Stimulated activated naive B cell treated with anti-CD40 and anti-IgM and Interleukin-4, amounts not matched to agents 10 μg/mL and 1 μg/mL and 100 μg/mL, for 72 hours (primary cell): Measurements from ENCODE around the gene ZDHHC3.
A peak's percentile ranks its signal among the peaks of the same experiment; 100 is the strongest.

Experiments
- ATAC-seq, 2 donors: fragments of 150-1000 bp; cut with Tn5 transposase; replicated peaks; 2 replicates each; pipeline ENCODE4 v1.10.0; 2021; ENCODE audit warnings: moderate library complexity in 1 of 2
- DNase-seq: peaks from one replicate; pipeline ENCODE4 v3.0.0; 2021
- H3K27ac Mint-ChIP-seq: one replicate; pipeline ENCODE4 v1.8.0; 2022; ENCODE audit warnings: mild to moderate bottlenecking, mixed read lengths
- H3K27me3 Mint-ChIP-seq, 2 donors: one replicate each; pipeline ENCODE4 v1.8.0; 2022; ENCODE audit warnings: mixed read lengths in 2 of 2
- H3K36me3 Mint-ChIP-seq, 2 donors: one replicate each; pipeline ENCODE4 v1.8.0; 2022; ENCODE audit warnings: mixed read lengths in 2 of 2, mild to moderate bottlenecking in 1 of 2
- H3K4me1 Mint-ChIP-seq, 2 donors: one replicate each; pipeline ENCODE4 v1.8.0; 2022; ENCODE audit warnings: mixed read lengths in 2 of 2, mild to moderate bottlenecking in 1 of 2
- H3K4me3 Mint-ChIP-seq, 2 donors: one replicate each; pipeline ENCODE4 v1.8.0; 2022; ENCODE audit warnings: mild to moderate bottlenecking in 2 of 2, mixed read lengths in 2 of 2, moderate library complexity in 1 of 2
- H3K9me3 Mint-ChIP-seq, 2 donors: one replicate each; pipeline ENCODE4 v1.8.0; 2022; ENCODE audit warnings: mixed read lengths in 2 of 2, mild to moderate bottlenecking in 1 of 2

Gene ZDHHC3

DNA sequence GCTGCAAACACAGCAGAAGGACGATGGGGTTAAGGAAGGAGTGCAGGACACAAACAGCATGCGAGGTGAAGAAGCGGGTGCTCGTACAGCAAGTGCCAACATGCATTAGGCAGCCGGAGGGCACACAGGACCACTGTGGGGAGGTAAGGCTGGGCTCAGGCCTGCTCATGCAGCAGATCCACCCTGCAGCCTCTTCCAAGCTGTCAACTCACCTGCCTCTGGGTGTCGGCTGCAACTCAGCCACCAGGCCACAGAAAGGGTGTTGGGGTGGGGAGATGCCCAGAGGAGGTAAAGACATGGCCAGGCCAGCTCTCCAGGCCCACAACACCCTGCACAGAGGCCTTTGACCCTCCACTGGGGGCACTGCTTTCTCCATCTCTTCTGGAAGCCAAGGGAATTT, 57.4 kb downstream of the ZDHHC3 start:
- peaks cover 0 to 2% of the 10 kb centered on the region in 2 donors for H3K4me1 Mint-ChIP-seq
- no peak for ATAC-seq
- H3K27me3 Mint-ChIP-seq: no peaks in the 10 kb centered on the region
- H3K9me3 Mint-ChIP-seq: no peaks in the 10 kb centered on the region
- no peak for DNase-seq
- H3K27ac Mint-ChIP-seq: no peak overlapping the region
- H3K4me3 Mint-ChIP-seq: no peak overlapping the region
- H3K36me3 Mint-ChIP-seq: peaks cover 24 to 48% of the 10 kb centered on the region in 2 donors

DNA sequence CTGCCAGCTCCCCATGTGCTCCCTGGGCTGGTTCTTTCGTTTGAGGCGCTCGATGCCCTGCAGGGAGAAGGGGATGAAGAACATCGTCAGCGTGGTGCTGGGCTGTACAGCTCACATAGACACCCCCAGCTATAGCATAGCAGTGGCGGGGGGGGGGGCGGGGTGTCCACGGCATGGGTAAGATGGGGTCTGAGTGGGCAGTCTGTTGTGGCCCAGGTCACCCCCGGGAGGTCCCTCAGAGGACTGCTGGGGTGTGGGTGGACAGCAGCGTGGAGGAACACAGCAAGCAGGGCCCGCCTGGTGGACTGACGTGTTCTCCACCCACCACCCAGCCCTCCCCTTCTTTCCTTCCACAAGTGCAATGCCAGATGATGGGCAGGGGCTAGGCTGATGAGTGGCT, 57.9 kb downstream of the ZDHHC3 start:
- no peak for ATAC-seq
- no peak overlapping the region for H3K4me3 Mint-ChIP-seq

DNA sequence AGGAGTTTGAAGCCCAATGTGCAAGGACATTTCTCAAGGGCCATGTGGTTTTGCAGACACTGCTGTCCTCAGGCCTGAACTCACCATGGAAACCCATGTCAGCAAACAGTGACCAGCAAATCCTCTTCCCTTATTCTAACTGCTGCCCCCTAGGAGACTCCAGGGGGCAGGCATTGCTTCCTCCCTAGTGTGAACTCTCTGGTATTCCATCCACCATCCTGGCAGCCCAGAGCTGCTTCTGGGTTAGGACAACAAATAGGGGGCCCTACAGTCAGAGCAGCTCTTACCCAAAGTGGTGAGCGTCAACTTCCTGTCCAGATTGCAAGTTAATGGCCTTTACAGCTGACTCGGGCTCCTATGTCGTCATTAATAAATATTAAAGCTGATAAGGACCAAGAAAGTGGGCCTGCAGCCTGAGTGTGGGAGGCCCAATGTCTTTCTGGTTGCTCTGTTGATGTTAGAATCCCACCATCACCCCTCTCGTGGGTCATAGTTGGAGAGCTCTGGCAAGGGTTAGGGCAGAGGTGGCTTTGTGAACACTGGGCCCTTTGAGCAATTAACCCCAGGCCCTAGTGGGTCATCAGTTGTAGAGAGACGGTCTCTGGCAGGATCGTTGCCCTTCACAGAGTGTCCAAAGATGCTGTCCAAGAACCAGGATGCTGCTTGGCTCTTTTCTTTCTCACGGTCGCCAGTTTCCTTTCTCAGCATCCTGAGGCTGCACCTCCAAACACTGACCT, 60.1 kb downstream of the ZDHHC3 start:
- no peak for DNase-seq
- ATAC-seq: no peak
- Mint-ChIP-seq H3K4me3 (no peak overlapping the region), H3K36me3 (peaks cover 14 to 37% of the 10 kb centered on the region in 2 donors), H3K9me3 (no peaks in the 10 kb centered on the region), H3K4me1 (peaks cover 0 to 2% of the 10 kb centered on the region in 2 donors), H3K27me3 (peaks cover 0 to 7% of the 10 kb centered on the region in 2 donors), H3K27ac (no peak overlapping the region)

More for the DNA sequence above, 57.9 kb downstream of the ZDHHC3 start:
- DNase-seq: no peak
- Mint-ChIP-seq H3K9me3 (no peaks in the 10 kb centered on the region), H3K27me3 (no peaks in the 10 kb centered on the region), H3K27ac (no peak overlapping the region), H3K36me3 (peaks cover 21 to 46% of the 10 kb centered on the region in 2 donors), H3K4me1 (peaks cover 0 to 2% of the 10 kb centered on the region in 2 donors)

DNA sequence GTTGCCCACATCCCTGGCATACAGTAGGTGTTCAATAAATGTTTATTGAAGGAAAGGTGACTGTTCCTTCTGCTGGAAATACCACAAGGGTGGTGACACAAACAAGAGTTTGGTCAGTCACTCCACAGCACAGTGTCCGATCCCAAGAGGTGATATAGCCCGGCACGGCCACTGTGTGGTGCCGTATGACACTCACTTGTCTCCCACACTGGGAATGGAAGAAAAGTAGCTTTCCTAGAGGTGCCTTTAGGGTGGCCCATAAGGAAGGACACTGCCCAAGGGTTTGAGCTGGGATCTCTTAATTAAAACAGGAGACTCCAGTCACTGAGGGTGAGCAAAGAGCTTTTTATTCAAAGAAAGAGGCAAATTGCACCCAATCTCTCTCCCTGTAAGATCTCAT, 61.0 kb downstream of the ZDHHC3 start:
- H3K4me1 Mint-ChIP-seq: peaks cover 0 to 2% of the 10 kb centered on the region in 2 donors
- no peaks in the 10 kb centered on the region for H3K9me3 Mint-ChIP-seq
- DNase-seq: no peak
- peaks cover 9 to 10% of the 10 kb centered on the region in 2 donors for H3K27me3 Mint-ChIP-seq
- ATAC-seq: no peak
- peaks cover 14 to 29% of the 10 kb centered on the region in 2 donors for H3K36me3 Mint-ChIP-seq
- H3K27ac Mint-ChIP-seq: no peak overlapping the region
- H3K4me3 Mint-ChIP-seq: no peak overlapping the region

DNA sequence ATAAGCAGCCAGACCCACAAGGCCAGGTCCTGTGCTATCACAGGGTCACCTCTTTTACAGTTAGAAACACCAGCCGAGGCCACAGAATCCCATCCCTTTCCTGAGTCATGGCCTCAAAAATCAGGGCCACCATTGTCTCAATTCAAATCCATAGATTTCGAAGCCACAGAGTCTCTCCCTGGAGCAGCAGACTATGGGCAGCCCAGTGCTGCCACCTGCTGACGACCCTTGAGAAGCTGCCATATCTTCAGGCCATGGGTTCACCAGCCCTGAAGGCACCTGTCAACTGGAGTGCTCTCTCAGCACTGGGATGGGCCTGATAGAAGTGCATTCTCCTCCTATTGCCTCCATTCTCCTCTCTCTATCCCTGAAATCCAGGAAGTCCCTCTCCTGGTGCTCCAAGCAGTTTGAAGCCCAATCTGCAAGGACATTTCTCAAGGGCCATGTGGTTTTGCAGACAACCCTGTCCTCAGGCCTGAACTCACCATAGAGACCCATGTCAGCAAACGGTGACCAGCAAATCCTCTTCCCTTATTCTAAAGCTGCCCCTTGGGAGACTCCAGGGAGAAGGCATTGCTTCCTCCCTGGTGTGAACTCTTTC, 62.0 kb downstream of the ZDHHC3 start:
- peaks cover 0 to 2% of the 10 kb centered on the region in 2 donors for H3K4me1 Mint-ChIP-seq
- H3K27me3 Mint-ChIP-seq: peaks cover 10 to 17% of the 10 kb centered on the region in 2 donors
- DNase-seq: peak; percentile 41
- H3K36me3 Mint-ChIP-seq: peaks cover 14 to 24% of the 10 kb centered on the region in 2 donors
- no peak overlapping the region for H3K27ac Mint-ChIP-seq
- H3K4me3 Mint-ChIP-seq: no peak overlapping the region
- ATAC-seq: peak; percentile 85 to 88
- H3K9me3 Mint-ChIP-seq: no peaks in the 10 kb centered on the region

DNA sequence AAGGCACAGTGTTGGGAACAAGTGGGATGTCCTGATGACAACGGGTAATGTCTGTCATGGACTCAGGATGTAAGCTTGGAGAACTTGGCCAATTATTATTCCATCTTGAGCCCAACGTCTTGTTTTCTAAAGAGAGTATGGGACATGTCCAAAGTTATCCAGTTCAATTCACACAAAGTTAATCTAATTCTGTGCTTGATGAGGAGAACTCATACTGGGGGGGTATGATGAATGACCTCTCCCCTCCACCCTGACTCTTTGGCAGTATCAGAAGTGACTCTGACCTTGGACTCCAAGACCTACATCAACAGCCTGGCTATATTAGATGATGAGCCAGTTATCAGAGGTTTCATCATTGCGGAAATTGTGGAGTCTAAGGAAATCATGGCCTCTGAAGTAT, 65.3 kb downstream of the ZDHHC3 start:
- H3K27me3 Mint-ChIP-seq: peaks cover 19 to 24% of the 10 kb centered on the region in 2 donors
- H3K4me3 Mint-ChIP-seq: no peak overlapping the region
- H3K9me3 Mint-ChIP-seq: peaks cover 3 to 8% of the 10 kb centered on the region in 2 donors
- DNase-seq: no peak
- H3K4me1 Mint-ChIP-seq: peaks cover 0 to 2% of the 10 kb centered on the region in 2 donors
- no peak overlapping the region for H3K27ac Mint-ChIP-seq
- no peak for ATAC-seq
- peaks cover 0 to 5% of the 10 kb centered on the region in 2 donors for H3K36me3 Mint-ChIP-seq

DNA sequence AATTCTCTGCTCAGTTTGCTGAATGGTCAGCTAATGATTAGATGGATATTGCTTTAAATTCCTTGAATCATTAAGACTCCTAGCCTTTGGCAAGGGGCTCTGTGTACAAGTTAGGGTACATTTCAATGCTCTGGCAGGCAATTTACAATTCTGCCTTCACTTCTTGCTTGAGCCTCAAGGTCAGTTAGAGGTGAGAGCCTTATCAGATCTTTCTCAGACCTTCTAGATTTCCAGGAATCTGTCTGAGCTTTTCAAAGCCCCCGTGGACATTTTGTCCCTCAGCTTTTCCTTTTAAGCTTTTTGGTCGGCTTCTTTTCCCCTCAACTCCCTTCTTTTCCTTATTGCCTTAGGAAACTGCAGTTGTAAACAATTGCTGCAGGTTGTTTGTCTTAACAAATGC, 66.9 kb downstream of the ZDHHC3 start:
- Mint-ChIP-seq H3K4me3 (no peak overlapping the region), H3K27me3 (peaks cover 19 to 24% of the 10 kb centered on the region in 2 donors), H3K4me1 (peaks cover 0 to 2% of the 10 kb centered on the region in 2 donors), H3K9me3 (peaks cover 3 to 8% of the 10 kb centered on the region in 2 donors), H3K36me3 (peaks cover 0 to 4% of the 10 kb centered on the region in 2 donors), H3K27ac (no peak overlapping the region)
- no peak for ATAC-seq
- no peak for DNase-seq

DNA sequence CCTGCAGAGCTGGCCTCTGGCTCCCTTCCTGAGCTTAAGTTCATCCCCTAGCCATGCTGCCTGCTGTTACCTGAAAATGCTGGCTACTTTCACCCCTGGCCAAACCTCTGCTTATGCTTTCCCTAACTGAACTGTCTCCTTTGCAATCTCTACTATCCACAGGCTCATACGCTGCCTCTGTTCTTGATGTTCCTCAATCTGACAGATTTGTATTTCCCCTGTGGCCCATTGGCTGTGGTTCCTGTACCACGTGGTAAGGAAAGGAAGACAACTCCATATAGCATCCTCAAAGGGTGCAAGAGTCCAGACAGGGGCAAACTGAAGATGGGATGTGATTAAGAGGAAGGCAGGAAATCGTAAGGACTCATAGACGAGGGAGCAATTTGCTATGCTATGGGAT, 68.4 kb downstream of the ZDHHC3 start:
- no peak for DNase-seq
- Mint-ChIP-seq H3K27ac (no peak overlapping the region), H3K27me3 (peaks cover 23 to 24% of the 10 kb centered on the region in 2 donors), H3K4me1 (no peaks in the 10 kb centered on the region), H3K36me3 (peaks cover 0 to 4% of the 10 kb centered on the region in 2 donors), H3K4me3 (no peak overlapping the region), H3K9me3 (peaks cover 3 to 8% of the 10 kb centered on the region in 2 donors)
- ATAC-seq: no peak

DNA sequence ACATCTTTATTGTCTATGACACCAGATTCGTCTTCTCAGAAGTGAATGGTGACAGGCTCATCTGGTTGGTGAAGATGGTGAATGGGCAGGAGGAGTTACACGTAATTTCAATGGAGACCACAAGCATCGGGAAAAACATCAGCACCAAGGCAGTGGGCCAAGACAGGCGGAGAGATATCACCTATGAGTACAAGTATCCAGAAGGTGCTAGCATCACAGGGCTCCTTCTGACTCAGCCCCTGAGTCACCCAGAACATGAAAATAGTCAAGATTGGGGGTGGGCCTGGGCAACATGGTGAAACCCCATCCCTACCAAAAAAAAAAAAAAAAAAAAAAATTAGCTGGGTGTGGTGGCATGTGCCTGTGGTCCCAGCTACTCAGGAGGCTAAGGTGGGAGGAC, 69.0 kb downstream of the ZDHHC3 start:
- no peak overlapping the region for H3K27ac Mint-ChIP-seq
- peaks cover 24 to 25% of the 10 kb centered on the region in 2 donors for H3K27me3 Mint-ChIP-seq
- H3K4me3 Mint-ChIP-seq: no peak overlapping the region
- H3K36me3 Mint-ChIP-seq: peaks cover 0 to 4% of the 10 kb centered on the region in 2 donors
- ATAC-seq: no peak
- H3K9me3 Mint-ChIP-seq: peaks cover 3 to 8% of the 10 kb centered on the region in 2 donors
- no peaks in the 10 kb centered on the region for H3K4me1 Mint-ChIP-seq
- no peak for DNase-seq

DNA sequence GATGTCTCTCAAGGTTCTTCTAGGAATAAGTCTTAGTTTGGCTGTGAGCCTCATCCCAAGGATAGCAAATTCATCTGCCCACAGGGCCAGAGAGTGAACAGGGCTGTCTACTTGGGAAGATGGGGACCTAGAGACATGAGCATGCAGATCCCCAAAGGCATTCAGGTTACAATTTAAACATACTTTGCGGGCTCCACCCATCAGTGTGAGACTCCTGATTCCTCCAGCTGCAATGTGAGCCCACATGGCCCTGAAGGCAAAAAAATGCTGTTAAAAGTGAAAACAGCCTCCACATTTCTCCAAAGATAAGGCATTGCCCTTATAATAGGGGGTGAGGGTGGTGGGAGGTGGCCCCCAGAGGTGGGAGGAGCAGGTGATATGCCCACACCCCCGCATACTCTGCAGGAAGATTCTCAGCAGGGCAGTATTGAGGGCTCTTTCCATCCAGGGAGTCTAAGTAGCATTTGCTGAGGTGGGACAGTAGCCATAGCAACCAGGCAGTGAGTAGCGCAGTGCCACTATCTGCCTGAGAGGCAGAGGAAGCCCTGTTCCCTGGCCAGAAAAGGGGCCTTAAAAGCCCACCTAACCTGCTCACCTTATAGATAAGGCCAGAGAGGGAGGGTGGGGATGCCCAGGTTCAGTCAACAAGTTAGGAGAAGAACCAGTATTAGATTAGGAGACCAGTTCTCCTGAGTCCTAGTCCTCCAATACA, 70.4 kb downstream of the ZDHHC3 start:
- H3K27ac Mint-ChIP-seq: no peak overlapping the region

DNA sequence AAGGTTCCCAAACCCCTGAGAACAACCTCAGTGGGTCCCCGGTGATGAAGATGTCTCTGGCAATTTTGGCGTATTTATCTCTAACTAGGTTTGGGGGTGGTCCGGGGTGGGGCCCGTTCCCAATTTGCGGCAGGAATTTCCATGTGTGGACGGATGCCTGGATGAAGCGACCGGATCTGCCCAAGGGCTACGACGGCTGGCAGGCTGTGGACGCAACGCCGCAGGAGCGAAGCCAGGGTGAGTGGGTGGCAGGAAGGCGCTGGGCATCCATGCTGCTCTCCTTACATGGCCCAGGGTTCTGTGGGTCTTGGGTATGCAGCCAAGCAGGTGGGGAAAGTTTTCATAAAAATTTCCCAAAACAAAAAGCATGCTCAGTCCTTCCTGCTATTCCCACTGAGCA, 72.2 kb downstream of the ZDHHC3 start:
- ATAC-seq: no peak
- no peak overlapping the region for H3K27ac Mint-ChIP-seq
- H3K36me3 Mint-ChIP-seq: peaks cover 0 to 4% of the 10 kb centered on the region in 2 donors
- no peak for DNase-seq
- H3K27me3 Mint-ChIP-seq: peaks cover 31 to 35% of the 10 kb centered on the region in 2 donors
- peaks cover 3 to 8% of the 10 kb centered on the region in 2 donors for H3K9me3 Mint-ChIP-seq
- H3K4me3 Mint-ChIP-seq: no peak overlapping the region
- no peaks in the 10 kb centered on the region for H3K4me1 Mint-ChIP-seq

More for the DNA sequence above, 70.4 kb downstream of the ZDHHC3 start:
- peaks cover 0 to 4% of the 10 kb centered on the region in 2 donors for H3K36me3 Mint-ChIP-seq
- DNase-seq (no peak), ATAC-seq (no peak)
- H3K4me1 Mint-ChIP-seq: no peaks in the 10 kb centered on the region
- H3K9me3 Mint-ChIP-seq: peaks cover 3 to 8% of the 10 kb centered on the region in 2 donors
- no peak overlapping the region for H3K4me3 Mint-ChIP-seq
- H3K27me3 Mint-ChIP-seq: peaks cover 22 to 27% of the 10 kb centered on the region in 2 donors

DNA sequence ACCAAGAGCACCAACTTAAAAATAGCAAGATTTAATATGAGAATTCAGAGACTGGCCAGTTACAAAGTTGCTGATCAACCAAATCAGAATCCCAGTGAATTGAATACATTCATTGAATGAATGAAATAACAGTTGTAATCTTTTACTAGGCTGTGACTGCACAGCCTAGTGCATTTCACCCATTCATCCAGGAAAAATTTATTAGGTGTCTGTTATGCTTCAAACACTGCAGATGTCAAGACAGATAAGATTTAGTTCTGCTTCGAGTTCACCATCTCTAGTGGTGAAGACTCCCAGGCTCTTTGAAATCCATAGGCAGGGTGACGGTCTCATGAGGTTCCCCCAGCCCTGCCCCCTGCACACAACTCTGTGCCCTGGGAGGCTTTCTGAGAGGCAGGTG, 72.7 kb downstream of the ZDHHC3 start:
- Mint-ChIP-seq H3K4me3 (no peak overlapping the region), H3K27ac (no peak overlapping the region)

DNA sequence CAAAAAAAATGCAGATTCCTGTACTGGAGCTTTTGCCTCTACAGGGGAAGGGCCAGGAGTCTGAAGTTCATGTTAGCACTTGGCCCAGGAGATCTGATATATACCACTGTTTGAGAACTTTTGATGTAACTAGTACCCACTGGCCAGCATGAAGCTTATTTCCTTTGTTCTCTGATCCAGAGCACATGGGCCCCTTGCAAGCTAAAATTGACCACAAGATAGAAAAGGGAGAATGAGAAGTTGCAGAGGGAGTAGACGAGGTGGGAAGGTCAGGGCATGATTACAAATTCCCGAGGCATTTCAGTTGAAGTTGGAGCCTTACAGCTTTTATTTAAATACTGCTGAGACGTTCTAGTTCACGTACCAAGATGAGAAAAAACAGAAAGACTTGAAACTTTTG, 73.3 kb downstream of the ZDHHC3 start:
- Mint-ChIP-seq H3K36me3 (peaks cover 0 to 4% of the 10 kb centered on the region in 2 donors), H3K27ac (no peak overlapping the region), H3K27me3 (peaks cover 28 to 37% of the 10 kb centered on the region in 2 donors), H3K4me3 (no peak overlapping the region), H3K9me3 (peaks cover 3 to 7% of the 10 kb centered on the region in 2 donors), H3K4me1 (no peaks in the 10 kb centered on the region)
- no peak for ATAC-seq
- DNase-seq: no peak

More for the DNA sequence above, 72.7 kb downstream of the ZDHHC3 start:
- Mint-ChIP-seq H3K27me3 (peaks cover 35% of the 10 kb centered on the region in 2 donors), H3K4me1 (no peaks in the 10 kb centered on the region), H3K36me3 (peaks cover 0 to 4% of the 10 kb centered on the region in 2 donors), H3K9me3 (peaks cover 3 to 8% of the 10 kb centered on the region in 2 donors)
- no peak for DNase-seq
- no peak for ATAC-seq

DNA sequence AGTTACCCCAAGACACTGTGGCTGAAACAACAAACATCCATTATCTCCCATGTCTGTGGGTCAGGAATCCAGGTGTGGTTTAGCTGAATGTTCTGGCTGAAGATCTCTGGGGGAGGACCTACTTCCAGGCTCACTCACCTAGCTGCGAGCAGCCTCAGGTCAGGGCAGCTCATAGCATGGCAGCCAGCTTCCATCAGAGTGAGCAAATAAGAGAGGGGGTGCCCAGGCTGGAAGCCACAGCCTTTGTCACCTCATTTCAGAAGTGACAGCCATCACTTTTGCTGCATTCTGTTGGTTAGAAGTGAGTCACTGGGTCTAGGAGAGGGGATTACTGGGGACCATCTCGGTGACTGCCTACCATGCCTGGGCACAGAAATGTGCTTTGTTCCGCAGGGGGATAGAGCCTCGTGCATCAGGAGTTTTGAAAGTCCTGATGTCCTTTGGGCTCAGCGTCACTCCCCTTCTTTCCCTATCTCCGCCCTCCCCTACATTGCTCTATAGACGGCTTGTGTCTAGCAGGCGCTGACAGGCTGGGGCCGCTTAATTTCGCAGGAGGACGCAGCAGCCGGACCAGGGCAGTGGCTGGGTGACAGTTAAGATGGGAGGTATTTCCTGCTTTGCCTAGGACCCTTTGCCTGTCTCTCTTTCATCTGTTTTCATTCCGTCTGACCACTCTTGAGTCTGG, 76.1 kb downstream of the ZDHHC3 start:
- Mint-ChIP-seq H3K4me3 (no peak overlapping the region), H3K27ac (no peak overlapping the region), H3K9me3 (no peaks in the 10 kb centered on the region), H3K4me1 (no peaks in the 10 kb centered on the region), H3K27me3 (peaks cover 21 to 37% of the 10 kb centered on the region in 2 donors), H3K36me3 (no peaks in the 10 kb centered on the region)
- no peak for DNase-seq
- peak in 1 of 2 donors; percentile 29 for ATAC-seq
